HCT116 (cell line): ENCODE measurements around the gene TARS2. TPM values are rescaled to one million over a fixed set of nuclear protein-coding genes. Genes with fewer than 3 reads are reported as not detected.

Source experiments
- ATAC-seq: fragments of 200-7000 bp; cut with Tn5 transposase; 2 replicates; pipeline ENCODE4 v1.9.1; 2020; ENCODE audit warnings: mild to moderate bottlenecking, moderate library complexity
- BruUV-seq: library from RNA; stranded (reverse); fragments of 400-500 nt; replicated peaks from 2 replicates; lab custom pipeline; 2021; lab: Mats Ljungman, UMichigan
- CTCF ChIA-PET: fragments of 300-600 bp; sonication (Branson Sonifier 250); formaldehyde crosslinking; loops from one replicate; lab custom pipeline; 2021; ENCODE audit warnings: antibody characterized with exemption; lab: Charles Lee
- POLR2A ChIA-PET: fragments of 300-600, 350-600 bp; sonication (Branson Sonifier 250); formaldehyde crosslinking; loops from one replicate; lab custom pipeline; 2021; ENCODE audit warnings: antibody characterized with exemption; lab: Charles Lee
- RAD21 ChIA-PET, 2 experiments: fragments of 300-600 bp; sonication (Branson Sonifier 250); formaldehyde crosslinking; loops; one replicate each; lab custom pipeline; 2023; ENCODE audit warnings: low total read pairs in 2 of 2; ENCODE audit not compliant: uncharacterized antibody in 2 of 2, unreplicated experiment in 2 of 2, low non-redundant PET in 1 of 2; lab: Charles Lee
- DNase-seq: peaks from one replicate; pipeline ENCODE4 v3.0.0-alpha.2; 2010; ENCODE audit warnings: low read depth, low spot score
- H2AFZ ChIP-seq: fragments of 200-600 bp; shearing (Covaris generic), sonication (generic); 2 replicates; pipeline ENCODE4 v1.6.1; 2017; ENCODE audit warnings: low read depth, mixed run types, mixed read lengths, antibody characterized with exemption, low read length; ENCODE audit not compliant: poor library complexity, severe bottlenecking
- H3K27ac ChIP-seq: 2 replicates; pipeline ENCODE4 v1.5.1; 2012; ENCODE audit warnings: low read depth, low read length
- H3K27me3 ChIP-seq: fragments of 200-600 bp; sonication (generic); 2 replicates; pipeline ENCODE4 v1.6.1; 2016; ENCODE audit warnings: mixed run types, low read length, mixed read lengths; ENCODE audit not compliant: insufficient read depth
- H3K36me3 ChIP-seq, 2 experiments: fragments of 200-500 bp in 1 of 2; fragments of 200-600 bp in 1 of 2; sonication (Bioruptor generic) in 1 of 2; sonication (generic) in 1 of 2; 2 replicates each; pipeline versions ENCODE4 v1.5.1 to v1.6.1; 2014 to 2016; ENCODE audit warnings: low read length in 2 of 2, inconsistent platforms in 1 of 2, mixed read lengths in 1 of 2, mixed run types in 1 of 2; ENCODE audit not compliant: insufficient read depth in 2 of 2, control insufficient read depth in 1 of 2
- H3K4me1 ChIP-seq, 2 experiments: fragments of 200-600 bp in 1 of 2; sonication (generic) in 1 of 2; 2 replicates each; pipeline versions ENCODE4 v1.5.1 to v1.6.1; 2012 to 2017; ENCODE audit warnings: low read length in 2 of 2, inconsistent platforms in 1 of 2, mild to moderate bottlenecking in 1 of 2, mixed read lengths in 1 of 2, mixed run types in 1 of 2, moderate library complexity in 1 of 2; ENCODE audit not compliant: insufficient read depth in 2 of 2, control insufficient read depth in 1 of 2
- H3K4me2 ChIP-seq: fragments of 200-600 bp; sonication (generic); 2 replicates; pipeline ENCODE4 v1.6.1; 2017; ENCODE audit warnings: mixed run types, low read length, mixed read lengths
- H3K4me3 ChIP-seq, 2 experiments: fragments of 200-600 bp in 1 of 2; sonication (generic) in 1 of 2; replicated peaks in 1 of 2; 2 replicates each; pipeline ENCODE4 v1.5.1; 2011 to 2016; ENCODE audit warnings: low read length in 2 of 2, control low read depth in 1 of 2, low read depth in 1 of 2, mild to moderate bottlenecking in 1 of 2, mixed read lengths in 1 of 2, mixed run types in 1 of 2
- H3K79me2 ChIP-seq: fragments of 200-600 bp; sonication (generic); 2 replicates; pipeline ENCODE4 v1.6.1; 2017; ENCODE audit warnings: mild to moderate bottlenecking, mixed run types, low read length, moderate library complexity, mixed read lengths; ENCODE audit not compliant: insufficient read depth
- H3K9ac ChIP-seq: fragments of 200-600 bp; sonication (generic); 2 replicates; pipeline ENCODE4 v1.6.1; 2016; ENCODE audit warnings: low read length, mixed read lengths
- H3K9me2 ChIP-seq: fragments of 200-600 bp; sonication (generic), shearing (Covaris generic); 2 replicates; pipeline ENCODE4 v1.6.1; 2017; ENCODE audit warnings: mixed run types, mild to moderate bottlenecking, moderate library complexity; ENCODE audit not compliant: insufficient read depth
- H3K9me3 ChIP-seq, 2 experiments: fragments of 200-500 bp in 1 of 2; fragments of 200-600 bp in 1 of 2; sonication (Bioruptor generic) in 1 of 2; sonication (generic) in 1 of 2; 2 replicates each; pipeline ENCODE4 v1.6.1; 2014 to 2017; ENCODE audit warnings: low read length in 2 of 2, mixed read lengths in 2 of 2, inconsistent platforms in 1 of 2, low read depth in 1 of 2, mild to moderate bottlenecking in 1 of 2, mixed run types in 1 of 2, moderate library complexity in 1 of 2; ENCODE audit not compliant: control insufficient read depth in 1 of 2, insufficient read depth in 1 of 2
- H4K20me1 ChIP-seq: fragments of 200-600 bp; sonication (generic), shearing (Covaris generic); 2 replicates; pipeline ENCODE4 v1.6.1; 2017; ENCODE audit warnings: mixed run types, mild to moderate bottlenecking, moderate library complexity; ENCODE audit not compliant: insufficient read depth
- CBX3 ChIP-seq: IDR thresholded peaks from 2 replicates; pipeline ENCODE4 v1.6.1; 2012; ENCODE audit warnings: low read depth
- ELF1 ChIP-seq: IDR thresholded peaks from 2 replicates; pipeline ENCODE4 v1.6.1; 2012; ENCODE audit warnings: low read depth, borderline replicate concordance
- EZH2phosphoT487 ChIP-seq: fragments of 200-600 bp; IDR thresholded peaks from 2 replicates; pipeline ENCODE4 v1.6.1; 2018; ENCODE audit warnings: antibody characterized with exemption, borderline replicate concordance
- FOSL1 ChIP-seq: IDR thresholded peaks from 2 replicates; pipeline ENCODE4 v1.6.1; 2012; ENCODE audit warnings: low read depth
- JUND ChIP-seq: IDR thresholded peaks from 2 replicates; pipeline ENCODE4 v1.6.1; 2012
- POLR2A ChIP-seq: IDR thresholded peaks from 2 replicates; pipeline ENCODE4 v1.7.0; 2011; ENCODE audit warnings: borderline replicate concordance; ENCODE audit not compliant: insufficient read depth, insufficient read length; ENCODE audit errors: extremely low read depth
- POLR2AphosphoS5 ChIP-seq: IDR thresholded peaks from 2 replicates; pipeline ENCODE4 v1.6.1; 2011; ENCODE audit warnings: mild to moderate bottlenecking, low read depth, low read length, moderate library complexity
- RAD21 ChIP-seq: IDR thresholded peaks from 2 replicates; pipeline ENCODE4 v1.6.1; 2012; ENCODE audit warnings: low read depth, mild to moderate bottlenecking
- SIN3A ChIP-seq: IDR thresholded peaks from 2 replicates; pipeline ENCODE4 v1.6.1; 2012; ENCODE audit warnings: low read depth
- SRF ChIP-seq: IDR thresholded peaks from 2 replicates; pipeline ENCODE4 v1.6.1; 2012; ENCODE audit warnings: low read depth
- YY1 ChIP-seq: IDR thresholded peaks from 2 replicates; pipeline ENCODE4 v1.6.1; 2011; ENCODE audit warnings: low read length, low read depth, moderate library complexity, mild to moderate bottlenecking; ENCODE audit not compliant: insufficient replicate concordance; ENCODE audit errors: extremely low read depth
- ZBTB33 ChIP-seq: IDR thresholded peaks from 2 replicates; pipeline ENCODE4 v1.6.1; 2011; ENCODE audit warnings: mild to moderate bottlenecking, low read length, moderate library complexity; ENCODE audit not compliant: insufficient replicate concordance; ENCODE audit errors: extremely low read depth
- ZFX ChIP-seq: fragments of 450-650 bp; IDR thresholded peaks from 2 replicates; pipeline ENCODE4 v1.6.1; 2017
- ZNF274 ChIP-seq: fragments of 200-500 bp; sonication (Bioruptor generic); IDR thresholded peaks from 2 replicates; pipeline ENCODE4 v1.6.1; 2014; ENCODE audit warnings: mild to moderate bottlenecking, low read depth, low read length, inconsistent platforms
- intact Hi-C: fragments of 100-400 bp; cut with micrococcal nuclease; formaldehyde crosslinking; loops from 2 replicates; pipeline ENCODE4 v1.10.0; 2022
- total RNA-seq: library from RNA; stranded (reverse); gene quantifications from one replicate; pipeline ENCODE4 v1.2.1, GENCODE V29; 2021; ENCODE audit not compliant: unreplicated experiment

The TARS2 gene
- total RNA-seq, 1 experiment from 2014 or later: 23.2 TPM

DNA sequence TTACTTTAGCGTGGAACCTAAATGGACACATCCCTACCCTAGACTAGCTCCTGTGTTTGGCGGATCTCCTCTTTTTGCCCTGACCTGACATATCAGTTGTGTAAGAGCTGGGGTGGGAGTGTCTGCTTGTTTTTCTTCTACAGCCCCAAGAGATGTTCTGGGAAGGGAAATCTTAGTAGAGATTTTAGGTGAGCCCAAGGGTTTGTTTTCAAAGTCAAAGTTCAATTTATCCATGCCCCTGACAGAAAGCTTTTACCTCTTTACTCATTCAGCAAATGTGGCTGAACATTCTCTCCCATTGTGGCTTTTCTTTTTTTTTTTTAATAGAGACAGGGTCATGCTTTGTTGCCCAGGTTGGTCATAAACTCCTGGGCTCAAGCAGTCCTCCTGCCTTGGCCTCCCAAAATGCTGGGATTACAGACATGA, 7.3 kb upstream of the TARS2 start:
- H3K27ac ChIP-seq: no peak overlapping the region
- no peak overlapping the region for H3K4me2 ChIP-seq
- H4K20me1 ChIP-seq: no peaks in the 10 kb centered on the region
- TF ChIP-seq ZFX (no peak), CBX3 (no peak), JUND (no peak), ELF1 (no peak), YY1 (no peak), FOSL1 (no peak), SRF (no peak), POLR2A (no peak), POLR2AphosphoS5 (no peak), ZNF274 (no peak), SIN3A (no peak), RAD21 (no peak), EZH2phosphoT487 (no peak), ZBTB33 (no peak)
- H3K36me3 ChIP-seq: no peaks in the 10 kb centered on the region
- H2AFZ ChIP-seq: no peak overlapping the region
- BruUV-seq: no TSS peak
- DNase-seq (no peak), ATAC-seq (no peak)
- no peaks in the 10 kb centered on the region for H3K79me2 ChIP-seq
- ChIA-PET CTCF (no interaction called here), RAD21 (no interaction called here), POLR2A (no interaction called here)
- no peaks in the 10 kb centered on the region for H3K9me2 ChIP-seq
- H3K4me3 ChIP-seq: no peak overlapping the region
- H3K4me1 ChIP-seq: no peaks in the 10 kb centered on the region
- no peaks in the 10 kb centered on the region for H3K9me3 ChIP-seq
- H3K9ac ChIP-seq: no peak overlapping the region
- 0 out of 2 replicates have a peak, but pooled peaks cover 2% of the 10 kb centered on the region for H3K27me3 ChIP-seq
- intact Hi-C loops: no loop called here
